GM12874 (cell line): Measurements from ENCODE around the gene KCNH4.

Source experiments
- CTCF ChIP-seq: IDR thresholded peaks from 2 replicates; pipeline ENCODE4 v1.5.1; 2011; ENCODE audit warnings: low read depth, mild to moderate bottlenecking, control low read depth, low read length, moderate library complexity; ENCODE audit not compliant: insufficient read depth

The KCNH4 gene

GRCh38 chr17:42166196-42166763, 14.7 kb downstream of the KCNH4 start:
- no peak for TF ChIP-seq CTCF

GRCh38 chr17:42165751-42166150, 15.2 kb downstream of the KCNH4 start:
- TF ChIP-seq CTCF = no peak

- no peak for TF ChIP-seq CTCF
Observed at GRCh38 chr17:42163696-42164407, 17.1 kb downstream of the KCNH4 start.

GRCh38 chr17:42163113-42163512, 17.8 kb downstream of the KCNH4 start:
- TF ChIP-seq CTCF = peak; percentile 83

- TF ChIP-seq CTCF = no peak
Observed at GRCh38 chr17:42160531-42160910, 20.4 kb downstream of the KCNH4 start.

- TF ChIP-seq CTCF = no peak
Observed at GRCh38 chr17:42159796-42160530, 21.0 kb downstream of the KCNH4 start.

GRCh38 chr17:42155614-42156045, 25.3 kb downstream of the KCNH4 start:
- no peak for TF ChIP-seq CTCF
